Transverse colon (tissue), 4 donors: Measurements from ENCODE around the gene PHF21A. TPM values are rescaled to one million over a fixed set of nuclear protein-coding genes. Genes with fewer than 3 reads are reported as not detected.
"Not testable (repeated sequence)": the region's sequence is repeated elsewhere in the genome, so short reads cannot be mapped to it uniquely, and the experiment has no call there.

Experiments
- DNase-seq: peaks from one replicate; pipeline ENCODE4 v3.0.0-alpha.2; 2019
- H3K27ac ChIP-seq, 4 donors: fragments of 200-600 bp; sonication (generic); 2 replicates each; pipeline ENCODE4 v1.5.1; 2016 to 2018; ENCODE audit warnings: inconsistent platforms in 4 of 4
- H3K27me3 ChIP-seq: fragments of 200-600 bp; sonication (generic); 2 replicates; pipeline ENCODE4 v1.5.1; 2017; ENCODE audit warnings: inconsistent platforms
- H3K36me3 ChIP-seq, 4 donors: fragments of 200-600 bp; sonication (generic); 2 replicates each; pipeline ENCODE4 v1.5.1; 2017 to 2019; ENCODE audit warnings: inconsistent platforms in 4 of 4
- H3K4me1 ChIP-seq, 4 donors: fragments of 200-600 bp; sonication (generic); 2 replicates each; pipeline ENCODE4 v1.5.1; 2017 to 2020; ENCODE audit warnings: inconsistent platforms in 4 of 4
- H3K4me3 ChIP-seq, 4 donors: fragments of 200-600 bp; sonication (generic); 1 replicate in 1 of 4; 2 replicates in 3 of 4; pipeline versions ENCODE4 v1.5.1 to v1.6.1; 2017 to 2019; ENCODE audit warnings: inconsistent platforms in 4 of 4
- H3K9me3 ChIP-seq, 2 donors: fragments of 200-600 bp; sonication (generic); 2 replicates each; pipeline ENCODE4 v1.5.1; 2017 to 2019; ENCODE audit warnings: inconsistent platforms in 2 of 2
- CTCF ChIP-seq, 5 experiments: fragments of 200-600 bp in 3 of 5; fragments of 450-650 bp in 2 of 5; sonication (generic) in 3 of 5; IDR thresholded peaks; 1 replicate in 2 of 5; 2 replicates in 3 of 5; pipeline ENCODE4 v1.5.1; 2016 to 2017; ENCODE audit warnings: antibody characterized with exemption in 5 of 5, inconsistent platforms in 3 of 5, mild to moderate bottlenecking in 2 of 5, moderate library complexity in 1 of 5
- EP300 ChIP-seq: sonication (generic); formaldehyde crosslinking; IDR thresholded peaks from one replicate; pipeline ENCODE4 v1.6.1; 2017; ENCODE audit warnings: antibody characterized with exemption, low read depth
- POLR2A ChIP-seq: fragments of 450-650 bp; IDR thresholded peaks from one replicate; pipeline ENCODE4 v1.6.1; 2016; ENCODE audit warnings: antibody characterized with exemption, mild to moderate bottlenecking, moderate library complexity
- POLR2AphosphoS5 ChIP-seq, 3 donors: sonication (generic); formaldehyde crosslinking; IDR thresholded peaks; one replicate each; pipeline ENCODE4 v1.6.1; 2016; ENCODE audit warnings: antibody characterized with exemption in 3 of 3
- WGBS, 2 donors: methylation state at CpG; one replicate each; pipeline ENCODE4 v1.1.5; 2018; ENCODE audit warnings: low coverage in 1 of 2; 5-methylcytosine and 5-hydroxymethylcytosine counted together
- in situ Hi-C, 4 donors: fragments of 200-750 bp; cut with MboI; loops; one replicate each; pipeline versions ENCODE4 v1.15.0 to v1.15.1; 2017; ENCODE audit warnings: low sequenced_read_pairs in 3 of 4, low pct_ligation_motif_present in 1 of 4, low pct_unique_long_range_greater_than_20kb in 1 of 4
- intact Hi-C: fragments of 100-400 bp; cut with DNase I; formaldehyde crosslinking; loops from one replicate; pipeline ENCODE4 v1.15.1; 2023; ENCODE audit warnings: low total_unique reads
- total RNA-seq, 4 donors: library from RNA; depleted of rRNA; stranded (reverse); fragments of >200 nt; gene quantifications; one replicate each; pipeline ENCODE4 v1.1.0, GENCODE V29; 2016

PHF21A gene
- total RNA-seq, 4 donors from 2014 or later = 18.6 to 57.2 (median 40.2) TPM

- Histone ChIP-seq H3K9me3 (no peaks in the 10 kb centered on the region), H3K36me3 (peaks cover 0 to 1% (median 0%) of the 10 kb centered on the region in 4 donors), H3K27ac (no peak overlapping the region), H3K4me1 (peaks cover 0 to 9% (median 2%) of the 10 kb centered on the region in 4 donors), H3K27me3 (peaks cover under 1% of the 10 kb centered on the region), H3K4me3 (no peak overlapping the region)
- peak; percentile 41 for DNase-seq
- TF ChIP-seq CTCF (IDR thresholded peaks at IDR 0.05) (no peak), POLR2AphosphoS5 (IDR thresholded peaks at IDR 0.05) (peak in 1 of 3 donors; percentile 32)
- in situ Hi-C loops = no loop called here
- intact Hi-C loops = no loop called here
- 43% methylated on average over 16 of the region's 19 CpGs; no CpG with 5 or more reads in 1 of the 2 donors for WGBS, 2 donors
Observed at GRCh38 chr11:45906096-45906682, 215.1 kb downstream of the PHF21A start.

DNA sequence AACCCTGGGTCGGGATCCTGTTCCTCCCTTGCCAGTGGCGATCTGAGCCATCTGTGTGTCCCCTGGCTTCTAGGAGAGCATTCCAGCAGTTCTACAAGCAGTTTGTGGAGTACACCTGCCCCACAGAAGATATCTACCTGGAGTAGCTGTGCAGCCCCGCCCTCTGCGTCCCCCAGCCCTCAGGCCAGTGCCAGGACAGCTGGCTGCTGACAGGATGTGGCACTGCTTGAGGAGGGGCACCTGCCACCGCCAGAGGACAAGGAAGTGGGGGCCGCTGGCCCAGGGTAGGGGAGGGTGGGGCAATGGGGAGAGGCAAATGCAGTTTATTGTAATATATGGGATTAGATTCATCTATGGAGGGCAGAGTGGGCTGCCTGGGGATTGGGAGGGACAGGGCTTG lies 215.7 kb downstream of the PHF21A start:
- H3K27ac ChIP-seq, H3K4me3 ChIP-seq, intact Hi-C loops, H3K9me3 ChIP-seq, H3K36me3 ChIP-seq, in situ Hi-C loops, H3K27me3 ChIP-seq, DNase-seq: not testable (repeated sequence)
- peaks cover under 1 to 15% (median 6%) of the 10 kb centered on the region in 4 donors for H3K4me1 ChIP-seq
- WGBS, 2 donors = 52% methylated on average over 6 of the region's 6 CpGs; no CpG with 5 or more reads in 1 of the 2 donors

GRCh38 chr11:45905095-45905494 lies 216.2 kb downstream of the PHF21A start:
- 97 to 100% methylated on average over 3 to 19 of the region's 19 CpGs for WGBS, 2 donors
- in situ Hi-C loops = no loop called here
- Histone ChIP-seq H3K36me3 (no peaks in the 10 kb centered on the region), H3K4me1 (peaks cover 3 to 19% (median 9%) of the 10 kb centered on the region in 4 donors), H3K9me3 (no peaks in the 10 kb centered on the region), H3K27me3 (peaks cover 11% of the 10 kb centered on the region), H3K27ac (no peak overlapping the region), H3K4me3 (no peak overlapping the region)
- intact Hi-C loops = no loop called here
- no peak for DNase-seq
- no peak for TF ChIP-seq POLR2A
- no peak for TF ChIP-seq CTCF (IDR thresholded peaks at IDR 0.05)
- TF ChIP-seq POLR2AphosphoS5 (IDR thresholded peaks at IDR 0.05) = no peak
- no peak for TF ChIP-seq EP300

- Histone ChIP-seq H3K9me3 (no peaks in the 10 kb centered on the region), H3K27me3 (peaks cover 16% of the 10 kb centered on the region), H3K27ac (no peak overlapping the region), H3K36me3 (no peaks in the 10 kb centered on the region), H3K4me3 (no peak overlapping the region), H3K4me1 (peaks cover 3 to 23% (median 13%) of the 10 kb centered on the region in 4 donors)
- in situ Hi-C loops (no loop called here), intact Hi-C loops (no loop called here)
- no peak for TF ChIP-seq CTCF (IDR thresholded peaks at IDR 0.05)
- TF ChIP-seq POLR2AphosphoS5 (IDR thresholded peaks at IDR 0.05) = no peak
- no peak for TF ChIP-seq EP300
- no peak for TF ChIP-seq POLR2A
- WGBS, 2 donors = 63% methylated on average over 15 of the region's 15 CpGs; no CpG with 5 or more reads in 1 of the 2 donors
- DNase-seq = no peak
Observed at GRCh38 chr11:45904309-45904915, 216.8 kb downstream of the PHF21A start.
